Trophoblast cell (in vitro differentiated cells and primary cell): ENCODE measurements around the gene MZT2B.
"Not testable (repeated sequence)": the region's sequence is repeated elsewhere in the genome, so short reads cannot be mapped to it uniquely, and the experiment has no call there.

Experiments used
- DNase-seq, 2 donors: peaks; one replicate each; pipeline ENCODE4 v3.0.0-alpha.2; 2016
- H2AFZ ChIP-seq: 2 replicates; pipeline ENCODE4 v1.6.1; 2013; ENCODE audit warnings: low read length, moderate library complexity, mild to moderate bottlenecking; ENCODE audit not compliant: insufficient read depth, poor library complexity
- H2AK5ac ChIP-seq: 2 replicates; pipeline ENCODE4 v1.6.1; 2013; ENCODE audit warnings: mild to moderate bottlenecking, low read length
- H2BK120ac ChIP-seq: 2 replicates; pipeline ENCODE4 v1.6.1; 2013; ENCODE audit warnings: low read length, mild to moderate bottlenecking, moderate library complexity; ENCODE audit not compliant: insufficient read depth, poor library complexity
- H2BK12ac ChIP-seq: 2 replicates; pipeline ENCODE4 v1.6.1; 2013; ENCODE audit warnings: mild to moderate bottlenecking, low read length, moderate library complexity
- H2BK5ac ChIP-seq: 2 replicates; pipeline ENCODE4 v1.6.1; 2013; ENCODE audit warnings: low read length, low read depth, moderate library complexity, mild to moderate bottlenecking; ENCODE audit not compliant: poor library complexity
- H3K14ac ChIP-seq: 2 replicates; pipeline ENCODE4 v1.6.1; 2013; ENCODE audit warnings: mild to moderate bottlenecking, low read length
- H3K18ac ChIP-seq: 2 replicates; pipeline ENCODE4 v1.6.1; 2013; ENCODE audit warnings: mild to moderate bottlenecking, low read length
- H3K23ac ChIP-seq: 2 replicates; pipeline ENCODE4 v1.6.1; 2013; ENCODE audit warnings: low read length
- H3K27ac ChIP-seq: 2 replicates; pipeline ENCODE4 v1.5.1; 2013; ENCODE audit warnings: low read depth, mild to moderate bottlenecking, inconsistent platforms, low read length, moderate library complexity
- H3K27me3 ChIP-seq: 2 replicates; pipeline ENCODE4 v1.6.1; 2013; ENCODE audit warnings: inconsistent platforms, mild to moderate bottlenecking, low read length, moderate library complexity; ENCODE audit not compliant: insufficient read depth
- H3K36me3 ChIP-seq, 2 experiments: 1 replicate in 1 of 2; 2 replicates in 1 of 2; pipeline ENCODE4 v1.6.1; 2013; ENCODE audit warnings: low read length in 2 of 2, mild to moderate bottlenecking in 2 of 2, moderate library complexity in 1 of 2; ENCODE audit not compliant: insufficient read depth in 2 of 2, control insufficient read depth in 1 of 2
- H3K4ac ChIP-seq: 2 replicates; pipeline ENCODE4 v1.6.1; 2013; ENCODE audit warnings: low read depth, mild to moderate bottlenecking, low read length, moderate library complexity
- H3K4me1 ChIP-seq, 2 experiments: 1 replicate in 1 of 2; 2 replicates in 1 of 2; pipeline ENCODE4 v1.6.1; 2013; ENCODE audit warnings: low read length in 2 of 2, mild to moderate bottlenecking in 2 of 2, moderate library complexity in 1 of 2; ENCODE audit not compliant: insufficient read depth in 2 of 2, control insufficient read depth in 1 of 2
- H3K4me2 ChIP-seq: 2 replicates; pipeline ENCODE4 v1.6.1; 2013; ENCODE audit warnings: inconsistent platforms, mild to moderate bottlenecking, low read length, moderate library complexity
- H3K4me3 ChIP-seq: 2 replicates; pipeline ENCODE4 v1.5.1; 2013; ENCODE audit warnings: mild to moderate bottlenecking, low read depth, low read length, inconsistent platforms
- H3K79me1 ChIP-seq: one replicate; pipeline ENCODE4 v1.6.1; 2013; ENCODE audit warnings: low read length
- H3K79me2 ChIP-seq: 2 replicates; pipeline ENCODE4 v1.6.1; 2013; ENCODE audit warnings: low read length, mild to moderate bottlenecking; ENCODE audit not compliant: control insufficient read depth, insufficient read depth, poor library complexity
- H3K9ac ChIP-seq: 2 replicates; pipeline ENCODE4 v1.6.1; 2013; ENCODE audit warnings: mild to moderate bottlenecking, low read length
- H3K9me3 ChIP-seq: 2 replicates; pipeline ENCODE4 v1.6.1; 2013; ENCODE audit warnings: low read depth, mild to moderate bottlenecking, control low read depth, inconsistent platforms, low read length; ENCODE audit not compliant: insufficient read depth
- H4K12ac ChIP-seq: 2 replicates; pipeline ENCODE4 v1.6.1; 2013; ENCODE audit warnings: low read depth, mild to moderate bottlenecking, low read length, moderate library complexity
- H4K8ac ChIP-seq: 2 replicates; pipeline ENCODE4 v1.6.1; 2013; ENCODE audit warnings: low read depth, mild to moderate bottlenecking, low read length, moderate library complexity
- H4K91ac ChIP-seq: one replicate; pipeline ENCODE4 v1.6.1; 2013; ENCODE audit warnings: low read depth, mild to moderate bottlenecking, low read length, moderate library complexity
- WGBS: extraction: QIAGEN DNeasy Blood & Tissue Kit; methylation state at CpG from one replicate; pipeline ENCODE4 v1.1.7; 2013; ENCODE audit warnings: missing lambda C conversion rate; ENCODE audit not compliant: insufficient read length, insufficient coverage; ENCODE audit errors: extremely low coverage; 5-methylcytosine and 5-hydroxymethylcytosine counted together

The MZT2B gene

DNA sequence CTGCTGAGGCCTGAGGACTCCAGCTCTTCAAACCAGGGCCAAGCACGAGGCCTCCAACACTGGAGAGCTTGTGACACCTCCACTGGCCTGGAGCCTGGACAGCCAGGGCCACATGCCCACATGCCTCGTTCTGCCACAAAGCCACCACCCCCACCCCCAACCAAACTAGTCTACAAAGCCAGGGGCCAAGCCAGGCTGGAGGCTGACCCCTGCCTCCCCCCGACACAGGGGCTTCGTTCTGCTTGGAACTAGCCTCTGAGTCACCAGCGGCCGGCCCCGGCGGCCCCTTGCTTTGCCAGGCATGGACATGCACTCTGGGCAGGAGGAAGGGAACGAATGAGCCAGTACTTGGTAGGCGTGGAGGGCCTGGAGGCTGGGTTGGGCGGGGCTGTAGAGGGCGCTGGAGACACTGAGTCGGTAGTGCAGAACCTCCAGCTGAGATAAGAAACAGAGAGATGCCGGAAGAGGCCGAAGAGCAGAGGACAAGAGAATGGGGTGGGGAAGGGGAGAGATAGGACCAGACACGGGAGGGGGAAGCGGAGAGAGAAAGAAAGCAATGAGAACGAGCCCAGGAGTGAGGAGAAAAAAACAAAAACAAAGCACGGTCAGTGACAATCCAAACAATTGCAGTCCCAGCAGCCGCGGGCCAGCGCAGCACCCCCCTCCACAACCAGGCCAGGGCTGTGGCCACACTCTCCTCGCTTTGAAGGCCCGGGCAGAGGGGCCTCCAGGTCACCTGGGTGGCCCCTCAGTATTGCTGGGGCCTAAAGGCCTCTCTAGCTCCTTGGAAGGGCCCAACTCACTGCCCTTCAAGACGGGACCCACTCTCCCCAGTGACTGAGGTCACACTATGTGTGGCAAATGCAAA, 21.0 kb upstream of the MZT2B start:
- H3K36me3 ChIP-seq = peaks cover 52 to 58% of the 10 kb centered on the region in 2 experiments
- DNase-seq, H4K12ac ChIP-seq, H3K4me2 ChIP-seq, H3K18ac ChIP-seq, H3K14ac ChIP-seq, H3K27ac ChIP-seq, H4K8ac ChIP-seq, H2BK120ac ChIP-seq, H3K27me3 ChIP-seq, H3K9me3 ChIP-seq, H3K79me1 ChIP-seq, H2AK5ac ChIP-seq, H2BK12ac ChIP-seq, H3K79me2 ChIP-seq, H4K91ac ChIP-seq, H3K23ac ChIP-seq, H3K4ac ChIP-seq, H3K4me1 ChIP-seq, H3K9ac ChIP-seq, H2BK5ac ChIP-seq, H2AFZ ChIP-seq, H3K4me3 ChIP-seq: not testable (repeated sequence)
- WGBS = no CpG with 5 or more reads among the region's 25 CpGs

DNA sequence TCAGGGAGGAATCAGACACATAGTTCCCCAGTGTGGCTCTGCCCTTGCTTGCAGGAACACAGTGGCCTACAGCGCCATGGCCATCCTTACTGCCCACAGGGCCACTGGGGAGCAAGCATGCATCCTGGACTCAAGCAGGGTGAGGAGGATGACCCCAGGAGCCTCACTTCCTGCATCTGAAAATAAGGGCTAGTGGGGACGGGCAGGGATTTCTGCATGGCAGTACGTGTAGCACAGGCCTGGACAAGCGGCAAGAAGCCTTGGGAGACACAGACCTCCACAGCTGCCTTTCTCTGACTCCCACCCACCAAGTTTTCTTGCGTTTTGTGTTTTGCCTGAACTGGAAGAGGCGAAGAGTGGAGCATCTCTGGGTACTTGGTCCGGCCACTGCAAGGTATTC, 19.6 kb upstream of the MZT2B start:
- H2AFZ ChIP-seq, H3K23ac ChIP-seq, H4K91ac ChIP-seq, H3K18ac ChIP-seq, H3K9ac ChIP-seq, H3K27me3 ChIP-seq, H2BK12ac ChIP-seq, H3K9me3 ChIP-seq, H3K27ac ChIP-seq, H2BK5ac ChIP-seq, DNase-seq, H3K79me2 ChIP-seq, H2AK5ac ChIP-seq, H4K8ac ChIP-seq, H3K14ac ChIP-seq, H2BK120ac ChIP-seq, H3K4me1 ChIP-seq, H3K79me1 ChIP-seq, H3K4me3 ChIP-seq, H4K12ac ChIP-seq, H3K4me2 ChIP-seq, H3K4ac ChIP-seq: not testable (repeated sequence)
- H3K36me3 ChIP-seq = peaks cover 61 to 63% of the 10 kb centered on the region in 2 experiments
- WGBS = no CpG with 5 or more reads among the region's 7 CpGs

DNA sequence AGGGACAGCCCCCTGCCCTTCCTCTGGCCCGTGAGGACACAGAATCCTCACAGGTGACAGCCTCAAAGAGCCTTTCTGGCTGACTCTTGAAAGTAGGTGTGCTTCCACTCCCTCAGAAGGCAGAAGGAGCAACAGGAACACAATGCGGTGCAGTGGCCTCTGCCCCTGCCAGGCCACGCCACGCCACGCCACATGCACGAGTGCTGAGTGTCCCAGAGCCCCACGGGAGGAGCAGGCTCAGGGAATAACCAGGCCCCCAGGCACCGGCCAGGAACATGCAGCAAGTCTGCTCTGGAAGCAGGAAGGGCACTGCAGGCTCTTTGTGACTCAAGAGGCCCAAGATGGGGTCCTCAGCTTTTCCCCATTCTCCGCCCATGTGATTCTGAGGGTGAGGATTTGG, 19.1 kb upstream of the MZT2B start:
- no peak overlapping the region for H3K4me2 ChIP-seq
- WGBS = no CpG with 5 or more reads among the region's 9 CpGs

DNA sequence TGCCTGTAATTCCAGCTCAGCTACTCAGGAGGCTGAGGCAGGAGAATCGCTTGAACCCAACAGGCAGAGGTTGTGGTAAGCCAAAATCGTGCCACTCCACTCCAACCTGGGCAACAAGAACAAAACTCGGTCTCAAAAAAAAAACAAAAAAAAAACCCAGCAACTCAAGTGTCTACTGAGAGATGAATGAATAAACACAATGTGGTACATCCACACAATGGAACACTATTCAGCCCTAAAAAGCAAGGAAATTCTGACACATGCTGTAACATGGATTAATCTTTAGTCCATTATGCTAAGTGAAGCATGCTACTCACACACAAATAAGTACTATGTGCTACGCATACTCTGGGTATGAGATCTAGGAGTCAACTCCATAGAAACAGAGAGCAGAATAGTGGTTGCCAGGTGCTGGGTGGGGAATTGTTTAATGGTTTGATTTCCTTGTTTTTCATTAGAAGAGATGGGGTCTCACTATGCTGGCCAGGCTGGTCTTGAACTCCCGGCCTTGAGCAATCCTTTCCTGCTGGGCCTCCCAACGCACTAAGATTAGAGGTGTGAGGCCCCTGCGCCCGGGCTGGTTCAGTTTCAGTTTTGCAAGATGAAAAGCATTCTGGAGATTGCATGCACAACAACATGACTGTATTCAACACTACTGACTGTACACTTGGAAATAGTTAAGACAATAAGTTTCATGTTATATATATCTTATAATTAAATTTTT, 16.6 kb upstream of the MZT2B start:
- no peak overlapping the region for H3K23ac ChIP-seq
- H2BK12ac ChIP-seq = no peak overlapping the region
- H3K4me1 ChIP-seq = no peaks in the 10 kb centered on the region
- no peak overlapping the region for H2AK5ac ChIP-seq
- H4K91ac ChIP-seq = no peak overlapping the region
- H3K4me2 ChIP-seq = no peak overlapping the region
- WGBS = no CpG with 5 or more reads among the region's 8 CpGs
- DNase-seq = no peak
- H3K18ac ChIP-seq = no peak overlapping the region
- H3K4ac ChIP-seq = no peak overlapping the region
- no peaks in the 10 kb centered on the region for H3K27me3 ChIP-seq
- H3K36me3 ChIP-seq = peaks cover 52 to 64% of the 10 kb centered on the region in 2 experiments
- no peaks in the 10 kb centered on the region for H3K79me2 ChIP-seq
- no peak overlapping the region for H3K9ac ChIP-seq
- no peak overlapping the region for H4K8ac ChIP-seq
- no peak overlapping the region for H2AFZ ChIP-seq
- H3K9me3 ChIP-seq = no peaks in the 10 kb centered on the region
- H3K27ac ChIP-seq = no peak overlapping the region
- H4K12ac ChIP-seq = no peak overlapping the region
- no peak overlapping the region for H2BK120ac ChIP-seq
- no peak overlapping the region for H3K14ac ChIP-seq
- no peak overlapping the region for H2BK5ac ChIP-seq
- no peaks in the 10 kb centered on the region for H3K79me1 ChIP-seq
- H3K4me3 ChIP-seq = no peak overlapping the region

More for the DNA sequence above, 19.1 kb upstream of the MZT2B start:
- Histone ChIP-seq H4K12ac (no peak overlapping the region), H3K18ac (no peak overlapping the region), H2AK5ac (no peak overlapping the region), H3K14ac (no peak overlapping the region), H2BK12ac (no peak overlapping the region), H3K27me3 (no peaks in the 10 kb centered on the region), H3K27ac (no peak overlapping the region), H3K9me3 (peaks cover 2% of the 10 kb centered on the region), H3K79me1 (no peaks in the 10 kb centered on the region), H2AFZ (no peak overlapping the region), H2BK120ac (no peak overlapping the region), H4K91ac (no peak overlapping the region), H2BK5ac (no peak overlapping the region), H3K79me2 (no peaks in the 10 kb centered on the region), H3K4me1 (no peaks in the 10 kb centered on the region), H3K23ac (no peak overlapping the region), H4K8ac (no peak overlapping the region), H3K9ac (no peak overlapping the region), H3K36me3 (peaks cover 62 to 65% of the 10 kb centered on the region in 2 experiments), H3K4me3 (no peak overlapping the region), H3K4ac (no peak overlapping the region)
- DNase-seq = no peak
